Activated effector memory CD4-positive, alpha-beta T cell treated with Interleukin-2 at 50 U/mL for 16 hours (primary cell): ENCODE data around the gene REPS2.
"Not testable (repeated sequence)": the region's sequence is repeated elsewhere in the genome, so short reads cannot be mapped to it uniquely, and the experiment has no call there.

Source experiments
- DNase-seq: peaks from one replicate; pipeline ENCODE4 v3.0.0-alpha.2; 2020

Gene REPS2

DNA sequence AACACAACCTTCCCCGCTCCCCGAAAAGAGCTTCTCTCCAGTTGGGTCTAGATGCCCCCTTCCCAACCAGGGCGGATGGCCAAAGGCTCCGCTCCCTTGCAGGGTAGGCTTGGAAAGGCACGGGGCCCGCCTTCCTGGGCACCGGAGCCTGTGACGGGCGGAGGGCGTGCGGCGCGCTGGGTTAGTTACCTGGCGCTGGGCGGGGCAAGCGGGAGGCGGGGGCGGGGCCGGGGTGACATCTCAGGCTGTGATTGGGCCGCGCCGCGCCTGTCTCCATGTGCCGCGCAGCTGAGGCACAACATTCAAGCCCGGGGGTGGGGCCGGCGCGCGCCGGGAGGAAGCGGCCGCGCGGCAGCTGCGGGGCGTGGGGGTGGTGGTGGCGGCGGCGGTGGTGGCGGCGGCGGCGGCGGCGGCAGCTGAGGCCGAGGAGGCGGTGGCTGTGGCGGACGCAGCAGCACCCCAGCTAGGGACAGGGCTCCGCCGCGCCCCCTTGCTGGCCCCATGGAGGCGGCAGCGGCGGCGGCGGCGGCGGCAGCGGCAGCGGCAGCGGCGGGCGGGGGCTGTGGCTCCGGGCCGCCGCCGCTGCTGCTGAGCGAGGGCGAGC is at the start of gene REPS2:
Gene REPS2 (plus strand): TSS at position 298 of the 604 bp plus-strand sequence. CDS start 204 bp downstream, at position 502.
- DNase-seq, result peak; percentile 70

DNA sequence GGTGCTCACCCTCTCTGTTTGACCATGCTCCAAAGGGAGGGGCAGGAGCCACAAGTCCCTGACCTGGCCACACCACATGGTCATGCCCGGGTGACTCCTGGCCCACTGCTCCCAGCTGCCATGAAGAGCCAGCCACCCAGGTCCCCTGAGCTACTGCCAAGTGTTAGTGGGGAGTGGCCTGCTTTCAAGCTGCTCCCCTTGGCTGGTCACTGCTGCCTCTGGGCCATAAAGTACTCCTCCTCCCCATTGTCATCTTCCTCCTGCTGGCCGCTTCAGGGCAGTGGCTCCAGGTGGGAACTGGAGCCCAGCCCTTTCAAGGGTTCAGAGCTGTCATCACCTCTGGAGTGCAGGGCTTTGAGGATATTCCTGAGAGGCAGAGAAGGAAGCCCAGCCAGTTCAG is 49.0 kb upstream of the REPS2 start:
- no peak for DNase-seq

DNA sequence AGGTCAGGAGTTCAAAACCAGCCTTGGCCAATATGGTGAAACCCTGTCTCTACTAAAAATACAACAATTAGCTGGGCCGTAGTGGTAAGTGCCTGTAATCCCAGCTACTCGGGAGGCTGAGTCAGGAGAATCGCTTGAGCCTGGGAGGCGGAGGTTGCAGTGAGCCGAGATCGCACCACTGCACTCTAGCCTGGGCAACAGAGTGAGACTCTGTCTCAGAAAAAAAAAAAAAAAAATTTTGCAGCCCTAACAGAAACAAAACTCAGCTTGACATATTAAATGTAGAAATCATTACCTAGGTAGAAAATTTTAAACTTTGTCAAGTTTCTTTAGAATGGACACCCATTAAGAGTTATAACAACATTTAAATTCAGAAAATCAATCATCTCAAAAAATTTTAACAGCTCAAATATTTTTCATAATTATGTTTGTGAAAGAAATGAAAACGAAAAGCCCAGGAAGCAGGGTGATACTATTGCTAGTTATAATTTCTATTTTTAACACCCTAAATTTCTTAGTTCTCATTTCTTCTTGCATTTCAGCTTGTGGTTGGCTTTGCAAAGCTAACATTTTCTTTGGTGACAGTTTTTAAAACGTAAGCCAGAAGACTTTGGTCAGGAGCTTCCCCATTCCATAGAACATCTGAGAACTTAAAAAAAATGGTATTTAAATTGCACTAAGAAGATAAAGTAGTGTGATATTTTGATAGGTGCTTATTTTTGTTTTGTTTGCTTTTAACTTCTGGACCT is 43.0 kb upstream of the REPS2 start:
- no peak for DNase-seq

DNA sequence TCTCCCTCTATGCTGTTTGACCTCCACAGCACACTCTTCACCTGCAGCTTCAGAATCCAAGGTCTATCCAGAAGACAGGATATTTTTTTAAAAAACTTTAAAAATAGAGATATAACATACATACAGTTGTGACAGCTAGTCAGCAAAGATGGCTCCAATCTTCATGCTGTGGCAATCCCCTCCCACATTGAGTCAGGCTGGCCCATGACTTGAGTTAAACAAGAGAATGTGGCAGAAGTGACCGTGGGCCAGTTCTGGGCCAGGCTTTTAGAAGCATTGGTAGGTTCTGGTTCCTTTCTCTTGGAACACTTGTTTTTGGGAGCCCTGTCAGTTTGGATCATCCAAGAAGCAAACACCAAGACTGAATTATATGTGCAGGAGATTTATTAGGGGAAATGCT is 36.1 kb upstream of the REPS2 start:
- DNase-seq, result no peak

DNA sequence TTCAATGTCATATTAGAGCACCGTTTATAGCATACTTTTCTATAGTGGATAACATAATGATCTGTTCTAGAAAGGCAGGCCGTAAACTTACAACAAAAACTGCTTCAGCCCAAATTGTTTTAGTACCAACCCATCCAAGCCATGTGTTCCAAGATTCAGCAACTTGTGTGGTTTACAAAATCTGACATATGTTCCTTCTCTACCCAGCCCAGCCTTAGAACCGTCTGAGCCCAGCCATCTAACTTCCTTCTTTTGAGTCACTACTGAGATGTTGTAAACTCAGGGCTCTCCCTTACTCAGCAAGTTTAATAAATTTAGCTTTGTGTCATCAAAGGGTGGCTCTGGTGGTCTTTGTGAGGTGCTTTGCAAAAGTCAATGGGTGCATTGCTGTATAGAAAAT is 32.4 kb upstream of the REPS2 start:
- DNase-seq, result no peak

DNA sequence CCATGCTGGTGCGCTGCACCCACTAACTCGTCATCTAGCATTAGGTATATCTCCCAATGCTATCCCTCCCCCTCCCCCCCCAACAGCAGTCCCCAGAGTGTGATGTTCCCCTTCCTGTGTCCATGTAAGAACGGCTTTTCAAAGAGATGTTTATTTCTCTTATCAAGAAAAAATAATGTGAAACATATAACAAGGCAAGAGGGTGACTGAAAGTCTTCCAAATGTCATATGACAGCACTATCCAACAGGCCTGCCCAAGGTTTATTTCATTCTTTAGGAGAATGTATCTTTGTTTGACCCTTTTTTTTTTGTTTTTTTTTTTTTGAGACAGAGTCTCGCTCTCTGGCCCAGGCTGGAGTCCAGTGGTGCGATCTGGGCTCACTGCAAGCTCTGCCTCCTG is 29.9 kb upstream of the REPS2 start:
- no peak for DNase-seq

DNA sequence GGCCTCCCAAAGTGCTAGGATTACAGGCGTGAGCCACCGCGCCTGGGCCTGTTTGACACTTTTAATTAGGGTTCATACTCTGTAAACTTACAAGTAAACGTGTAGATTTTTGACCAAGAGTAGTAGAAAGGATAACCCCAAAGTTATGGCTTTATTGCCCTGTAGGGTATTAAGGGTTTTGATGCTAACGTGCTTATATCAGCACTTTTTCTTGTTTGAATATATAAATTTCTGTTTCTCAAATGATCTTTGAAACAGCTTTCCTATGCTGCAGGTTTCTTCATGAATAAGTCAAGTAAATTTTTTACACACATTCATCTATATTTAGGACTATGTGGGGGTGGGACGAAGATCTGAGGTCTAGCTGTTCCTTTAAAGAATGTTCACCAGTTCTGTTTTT is 29.3 kb upstream of the REPS2 start:
- no peak for DNase-seq

DNA sequence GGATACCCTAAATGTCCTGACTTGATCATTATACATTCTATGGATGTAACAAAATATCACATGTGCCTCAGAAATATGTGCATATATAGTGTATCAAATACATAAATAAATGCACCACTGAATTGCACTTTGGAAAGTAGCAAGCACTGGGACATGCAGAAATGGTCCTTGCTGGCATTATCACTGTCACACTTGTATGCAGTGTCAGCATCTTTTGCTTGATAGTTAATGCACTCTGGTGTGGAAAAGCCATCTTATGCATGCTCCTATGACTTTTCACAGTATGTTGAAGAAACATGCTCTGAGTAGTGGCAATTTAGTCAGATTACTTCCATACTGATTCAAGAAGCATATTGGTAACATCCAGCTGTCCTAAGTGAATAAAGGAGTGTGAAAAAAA is 27.5 kb upstream of the REPS2 start:
- DNase-seq, result no peak

DNA sequence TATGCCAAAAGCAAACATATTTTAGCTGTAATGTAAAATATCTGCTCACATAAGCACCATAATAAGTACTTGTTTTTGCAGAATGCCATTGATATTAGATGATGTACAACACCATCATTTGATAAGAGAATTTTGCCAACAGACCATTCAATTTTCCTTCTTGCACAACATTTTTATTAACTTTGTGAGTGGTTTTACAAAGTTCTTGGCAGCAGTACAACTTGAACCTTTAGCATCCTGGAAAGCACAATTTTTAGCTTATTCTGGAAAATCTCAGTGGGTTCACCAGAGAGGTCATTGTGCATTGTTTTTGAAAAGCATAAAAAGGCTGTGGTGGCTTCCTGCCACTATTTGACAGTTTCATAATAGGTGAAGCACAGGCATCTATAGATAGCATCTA is 26.4 kb upstream of the REPS2 start:
- no peak for DNase-seq

DNA sequence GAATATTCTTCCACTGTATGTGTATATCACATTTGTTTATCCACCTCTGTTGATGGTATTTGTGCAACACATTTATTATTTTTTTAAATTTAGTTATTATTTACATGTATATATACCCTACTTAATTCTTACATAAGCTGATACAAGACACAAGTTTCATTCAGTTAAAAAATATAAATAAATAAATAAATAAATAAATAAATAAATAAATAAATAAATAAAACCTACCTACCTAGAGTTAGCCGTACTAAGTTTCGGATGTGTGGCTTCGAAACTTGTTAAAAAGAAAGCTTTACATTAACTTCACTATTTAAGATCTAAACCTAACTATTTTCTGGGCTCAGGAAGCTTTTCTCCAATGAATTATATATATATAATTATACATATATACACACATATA is 23.3 kb upstream of the REPS2 start:
- DNase-seq, result no peak

DNA sequence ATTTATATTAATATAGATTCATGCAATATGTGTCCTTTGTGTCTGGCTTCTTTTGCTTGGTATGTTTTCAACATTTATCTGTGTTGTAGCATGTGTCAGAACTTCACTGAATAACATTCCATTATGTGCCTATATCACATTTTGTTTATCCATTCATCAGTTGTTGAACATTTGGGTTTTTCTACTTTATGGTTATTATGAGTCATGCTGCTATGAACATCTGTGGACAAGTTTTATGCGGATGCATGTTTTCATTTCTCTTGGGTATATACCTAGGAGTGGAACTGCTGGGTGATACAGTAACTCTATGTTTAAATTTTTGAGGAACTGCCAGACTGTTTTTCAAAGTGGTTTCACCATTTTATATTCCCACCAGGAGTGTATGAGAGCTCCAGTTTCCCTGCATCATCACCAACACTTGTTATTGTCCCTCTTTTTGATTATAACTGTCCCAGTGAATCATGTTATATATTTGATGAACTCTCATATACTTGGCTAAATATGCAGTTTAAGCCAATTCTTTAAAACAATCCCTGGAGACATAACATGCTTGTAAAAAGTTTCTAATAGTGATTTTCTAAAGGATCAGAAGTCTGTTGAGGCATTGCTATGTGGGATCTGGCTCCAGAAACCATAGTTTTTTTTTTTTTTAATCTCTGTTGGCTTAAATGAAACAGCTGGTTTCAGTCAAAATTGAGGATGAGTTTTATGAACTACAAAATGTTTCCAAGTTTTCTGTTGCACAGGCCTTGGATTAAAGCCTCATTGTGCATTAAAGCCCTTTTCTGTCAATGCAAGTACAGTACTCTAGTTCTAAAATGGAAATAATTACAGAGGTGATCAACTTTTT is 21.6 kb upstream of the REPS2 start:
- no peak for DNase-seq

DNA sequence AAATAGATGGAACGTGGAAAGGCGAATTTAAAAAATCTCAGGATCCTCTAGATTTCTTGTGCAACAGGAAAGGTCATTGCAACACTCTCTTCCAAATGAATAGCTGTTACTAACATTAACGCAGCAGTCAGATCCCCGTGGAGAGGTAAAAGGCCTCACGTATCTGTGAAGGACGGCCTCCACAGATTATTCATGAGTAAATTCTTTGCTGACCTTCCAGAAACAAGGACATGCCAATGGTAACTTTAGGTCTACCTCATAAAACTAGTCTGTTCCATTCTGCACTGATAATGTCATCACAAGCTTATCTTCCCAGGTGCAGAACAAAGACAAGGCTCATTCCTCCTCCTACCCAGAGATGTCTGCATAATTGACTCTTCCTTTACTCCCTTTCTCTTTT is 16.1 kb upstream of the REPS2 start:
- no peak for DNase-seq

DNA sequence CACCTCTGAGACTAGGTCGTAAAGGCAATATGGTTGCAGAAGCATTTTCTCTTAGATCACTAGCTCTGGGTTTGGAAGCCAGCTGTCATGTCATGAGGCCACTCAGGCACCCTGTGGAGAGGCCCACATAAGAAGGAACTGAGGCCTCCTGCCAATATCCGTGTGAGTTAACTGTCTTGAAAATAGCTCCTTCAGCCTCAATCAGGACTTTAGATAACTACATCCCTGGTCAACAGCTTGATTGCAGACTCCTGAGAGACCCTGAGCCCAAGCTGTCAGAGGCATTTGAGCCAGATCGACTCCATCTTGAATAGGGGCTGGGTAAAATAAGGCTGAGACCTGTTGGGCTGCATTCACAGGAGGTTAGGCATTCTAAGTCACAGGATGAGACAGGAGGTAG is 15.1 kb upstream of the REPS2 start:
- DNase-seq, result no peak

DNA sequence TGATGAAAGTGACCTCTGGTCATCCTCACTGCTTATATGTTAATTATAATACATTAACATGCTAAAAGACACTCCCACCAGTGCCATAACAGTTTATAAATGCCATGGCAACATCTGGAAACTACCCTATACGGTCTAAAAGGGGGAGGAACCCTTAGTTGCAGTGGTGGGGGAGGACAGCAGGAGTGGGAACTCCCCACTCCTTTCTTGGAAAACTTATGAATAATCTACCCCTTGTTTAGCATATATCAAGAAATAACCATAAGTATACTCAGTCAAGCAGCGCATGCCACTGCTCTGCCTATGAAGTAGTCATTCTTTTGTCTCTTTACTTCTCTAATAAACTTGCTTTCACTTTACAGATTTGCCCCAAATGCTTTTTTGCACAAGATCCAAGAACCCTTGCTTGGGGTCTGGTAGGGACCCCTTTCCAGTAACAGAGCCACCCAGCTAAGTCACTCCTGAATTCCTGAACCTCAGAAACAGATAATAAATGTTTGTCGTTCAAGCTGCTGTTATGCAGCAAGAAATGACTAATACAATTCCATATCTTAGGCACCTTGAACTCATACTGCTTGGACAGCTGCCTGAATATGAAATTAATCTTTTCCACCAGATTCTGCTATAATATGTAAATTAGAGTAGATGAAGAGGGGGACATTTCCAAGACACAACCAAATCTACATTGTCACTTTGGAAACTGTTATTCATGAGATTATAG is 14.4 kb upstream of the REPS2 start:
- no peak for DNase-seq

DNA sequence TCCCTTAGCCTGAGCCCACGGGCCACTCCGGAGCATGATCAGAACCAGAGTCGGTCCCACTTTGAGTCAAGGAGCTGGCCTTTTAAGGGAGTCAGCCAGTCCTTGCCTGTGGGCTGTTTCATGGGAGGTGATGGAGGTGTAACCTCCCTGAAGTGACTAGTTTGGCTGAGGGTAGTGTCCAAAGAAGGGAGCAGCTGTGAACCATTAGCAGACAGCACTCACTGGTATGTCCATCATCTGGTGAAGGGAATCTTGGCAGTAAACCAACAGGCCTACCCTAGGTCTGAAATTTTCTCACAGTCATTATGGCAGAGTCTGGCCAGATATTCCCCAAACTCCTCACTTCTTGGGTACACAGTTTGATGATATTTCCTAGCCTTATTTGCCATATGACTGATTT is 12.3 kb upstream of the REPS2 start:
- no peak for DNase-seq

DNA sequence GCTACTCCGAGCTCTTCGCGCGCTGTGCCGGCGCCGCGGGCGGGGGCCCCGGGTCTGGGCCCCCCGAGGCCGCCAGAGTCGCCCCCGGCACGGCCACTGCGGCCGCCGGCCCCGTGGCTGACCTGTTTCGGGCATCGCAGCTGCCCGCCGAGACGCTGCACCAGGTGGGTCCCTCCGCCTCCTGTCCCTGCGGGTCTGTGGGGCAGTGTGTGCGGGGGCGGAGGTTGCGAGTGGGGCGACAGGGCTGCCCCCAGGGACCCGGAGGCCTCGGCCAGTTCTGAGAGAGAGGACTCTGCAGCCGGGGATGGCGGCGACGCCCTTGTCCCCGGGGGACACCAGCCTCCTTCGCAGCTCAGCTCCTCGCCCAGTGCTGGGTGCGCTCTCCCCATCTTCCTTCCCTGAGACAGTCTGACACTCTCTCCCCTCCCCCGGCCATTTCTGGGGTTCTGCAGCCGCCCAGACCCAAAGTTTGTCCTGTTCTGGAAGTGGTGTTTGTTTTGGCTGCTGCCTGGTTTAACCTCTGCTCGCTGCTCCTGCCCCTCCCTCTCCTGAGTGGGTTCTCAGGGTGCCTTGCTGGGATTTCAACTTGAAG is 609 bp downstream of the REPS2 start:
- peak; percentile 0 for DNase-seq

DNA sequence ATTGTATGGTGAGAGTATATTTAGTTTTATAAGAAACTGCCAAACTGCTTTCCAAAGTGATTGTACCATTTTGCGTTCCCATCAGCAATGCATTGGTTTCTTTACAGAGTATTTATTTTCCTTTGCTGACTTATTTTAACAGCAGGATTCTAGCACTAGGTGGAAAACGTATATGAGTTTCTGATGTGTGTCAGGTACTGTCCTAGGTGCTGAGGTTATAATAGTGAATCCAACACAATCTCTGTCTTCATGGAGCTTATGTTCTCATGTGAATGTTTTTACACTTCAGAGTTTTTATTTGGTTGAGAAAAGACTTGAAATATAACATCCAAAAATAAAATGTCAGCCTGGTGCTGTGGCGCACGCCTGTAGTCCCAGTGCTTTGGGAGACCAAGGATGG is 4.0 kb downstream of the REPS2 start:
- DNase-seq, result no peak

DNA sequence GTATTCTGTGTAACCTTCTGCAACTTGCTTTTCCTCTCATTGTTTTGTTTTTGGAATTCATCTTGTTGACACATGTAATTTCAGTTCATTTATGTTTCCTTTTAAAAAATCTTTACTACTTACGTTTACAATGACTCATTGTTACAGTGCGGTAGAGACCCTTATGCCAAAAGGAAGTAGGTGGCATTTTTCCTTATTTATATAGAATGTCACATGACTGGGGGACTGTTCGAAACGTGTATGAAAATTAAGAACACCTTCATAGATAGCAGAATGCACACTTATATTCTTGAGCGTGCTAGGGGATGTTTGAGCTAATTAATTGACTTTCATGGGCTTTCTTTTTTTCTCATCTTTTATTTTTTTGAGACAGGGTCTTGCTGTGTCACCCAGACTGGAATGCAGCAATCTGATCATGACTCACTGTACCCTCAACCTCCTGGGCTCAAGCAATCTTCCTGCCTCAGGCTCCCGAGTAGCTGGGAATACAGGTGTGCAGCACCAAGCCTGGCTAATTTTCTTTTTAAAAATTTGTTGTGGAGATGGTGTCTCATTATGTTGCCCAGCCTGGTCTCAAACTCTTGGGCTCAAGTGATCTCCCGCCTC is 7.3 kb downstream of the REPS2 start:
- DNase-seq, result no peak

DNA sequence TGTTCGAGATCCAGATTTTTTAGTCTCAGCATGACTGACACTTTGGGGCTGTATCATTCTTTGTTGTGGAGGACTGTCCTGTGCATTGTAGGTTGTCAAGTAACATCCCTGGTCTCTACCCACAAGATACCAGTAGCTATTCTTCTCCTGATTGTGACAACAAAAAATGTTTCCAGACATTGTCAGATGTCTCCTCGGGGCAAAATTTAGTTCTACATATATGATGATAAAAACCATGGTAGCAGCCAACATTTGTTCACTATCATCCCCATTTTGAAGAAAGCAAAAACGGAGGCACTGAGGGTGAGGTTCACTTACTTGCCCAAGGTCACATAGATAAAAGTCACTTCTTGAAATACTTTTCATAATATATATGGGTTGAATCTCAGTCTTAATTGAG is 11.3 kb downstream of the REPS2 start:
- no peak for DNase-seq

DNA sequence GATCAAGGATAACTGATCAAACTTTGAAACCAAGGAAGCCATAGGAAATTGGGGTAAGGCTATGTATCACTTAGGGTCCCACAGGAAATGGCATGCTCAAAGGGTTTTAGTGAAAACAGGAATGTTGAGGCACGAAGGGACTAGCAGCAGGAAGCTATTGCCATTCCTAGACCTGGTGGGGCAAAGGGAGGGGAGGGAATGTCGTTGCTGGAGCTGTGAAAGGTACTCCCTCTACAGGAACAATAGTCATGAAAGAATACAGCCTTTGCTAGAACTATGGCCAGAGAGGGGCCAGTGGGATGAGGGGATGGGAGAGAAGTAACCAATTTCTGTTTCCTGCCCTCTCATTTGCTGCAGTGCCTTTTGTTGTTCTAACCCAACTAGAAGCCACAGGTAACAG is 11.9 kb downstream of the REPS2 start:
- DNase-seq, result no peak

DNA sequence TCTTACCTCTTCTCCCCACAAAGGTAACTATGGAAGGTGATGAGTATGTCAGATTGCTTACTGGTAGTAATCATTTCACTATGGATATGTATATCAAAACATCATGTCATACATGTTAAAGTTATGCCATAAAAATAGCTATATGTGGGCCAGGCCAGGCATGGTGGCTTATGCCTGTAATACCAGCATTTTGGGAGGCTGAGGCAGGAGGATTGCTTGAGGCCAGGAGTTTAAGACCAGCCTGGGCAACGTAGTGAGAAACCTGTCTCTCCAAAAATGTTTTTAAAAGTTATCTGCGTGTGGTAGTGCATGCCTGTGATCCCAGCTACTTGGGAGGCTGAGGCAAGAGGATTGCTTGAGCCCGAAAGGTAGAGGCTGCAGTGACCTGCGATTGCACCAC is 16.2 kb downstream of the REPS2 start:
- DNase-seq, result not testable (repeated sequence)

DNA sequence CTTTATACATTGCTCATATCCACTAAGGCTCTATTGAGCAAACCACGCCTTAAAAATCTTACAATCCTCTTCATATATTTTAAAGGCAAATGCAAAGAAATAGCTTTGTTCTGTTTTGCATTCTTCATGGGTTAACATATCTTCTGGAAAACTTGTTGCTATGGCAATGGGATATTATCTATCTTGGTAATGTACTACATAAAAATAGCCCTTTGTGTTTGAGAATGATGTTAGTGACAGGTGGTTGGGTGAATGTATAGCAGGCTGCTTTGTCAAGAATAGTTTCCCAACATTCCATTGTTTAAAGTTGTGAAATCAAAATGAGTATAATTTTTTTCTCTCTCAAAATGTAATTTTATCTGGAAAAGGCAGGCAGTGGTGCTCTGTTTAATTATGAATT is 16.8 kb downstream of the REPS2 start:
- DNase-seq, result no peak

DNA sequence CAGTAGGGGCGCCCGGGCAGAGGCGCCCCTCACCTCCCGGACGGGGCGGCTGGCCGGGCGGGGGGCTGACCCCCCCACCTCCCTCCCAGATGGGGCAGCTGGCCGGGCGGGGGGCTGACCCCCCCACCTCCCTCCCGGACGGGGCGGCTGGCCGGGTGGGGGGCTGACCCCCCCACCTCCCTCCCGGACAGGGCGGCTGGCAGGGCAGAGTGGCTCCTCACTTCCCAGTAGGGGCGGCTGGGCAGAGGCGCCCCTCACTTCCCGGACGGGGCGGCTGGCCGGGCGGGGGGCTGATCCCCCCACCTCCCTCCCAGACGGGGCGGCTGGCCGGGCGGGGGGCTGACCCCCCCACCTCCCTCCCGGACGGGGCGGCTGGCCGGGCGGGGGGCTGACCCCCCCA is 18.5 kb downstream of the REPS2 start:
- DNase-seq, result not testable (repeated sequence)
